OCI-LY3 (cell line): Measurements from ENCODE around the gene MRPL58.
"Not testable (repeated sequence)": the region's sequence is repeated elsewhere in the genome, so short reads cannot be mapped to it uniquely, and the experiment has no call there.

Source experiments
- EZH2phosphoT487 ChIP-seq: fragments of 200-600 bp; shearing (Covaris generic); IDR thresholded peaks from 2 replicates; pipeline ENCODE4 v1.6.1; 2018; ENCODE audit warnings: antibody characterized with exemption, mixed run types, low read depth
- TF ChIP-seq, protein P1 (sequence below): fragments of 200-600, 300-600 bp; sonication (generic); IDR thresholded peaks from 2 replicates; pipeline ENCODE4 v1.5.1; 2014; ENCODE audit warnings: antibody characterized with exemption, low read length, low read depth

DNA sequence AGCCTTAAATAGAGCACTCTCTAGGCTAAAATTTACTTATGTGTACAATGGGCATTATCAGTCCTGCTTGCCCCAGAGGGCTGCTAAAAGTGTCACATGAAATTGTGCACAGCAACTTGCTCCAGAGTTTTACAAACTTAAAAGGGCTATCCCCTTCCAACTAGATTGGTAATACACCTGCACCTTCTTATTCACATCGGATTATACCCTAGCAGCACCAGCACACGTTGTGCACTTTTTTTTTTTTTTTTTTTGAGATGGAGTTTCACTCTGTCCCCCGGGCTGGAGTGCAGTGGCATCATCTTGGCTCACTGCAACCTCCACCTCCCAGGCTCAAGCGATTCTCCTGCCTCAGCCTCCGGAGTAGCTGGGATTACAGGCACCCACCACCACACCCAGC, 31.3 kb downstream of the MRPL58 start:
- TF ChIP-seq, protein P1, sequence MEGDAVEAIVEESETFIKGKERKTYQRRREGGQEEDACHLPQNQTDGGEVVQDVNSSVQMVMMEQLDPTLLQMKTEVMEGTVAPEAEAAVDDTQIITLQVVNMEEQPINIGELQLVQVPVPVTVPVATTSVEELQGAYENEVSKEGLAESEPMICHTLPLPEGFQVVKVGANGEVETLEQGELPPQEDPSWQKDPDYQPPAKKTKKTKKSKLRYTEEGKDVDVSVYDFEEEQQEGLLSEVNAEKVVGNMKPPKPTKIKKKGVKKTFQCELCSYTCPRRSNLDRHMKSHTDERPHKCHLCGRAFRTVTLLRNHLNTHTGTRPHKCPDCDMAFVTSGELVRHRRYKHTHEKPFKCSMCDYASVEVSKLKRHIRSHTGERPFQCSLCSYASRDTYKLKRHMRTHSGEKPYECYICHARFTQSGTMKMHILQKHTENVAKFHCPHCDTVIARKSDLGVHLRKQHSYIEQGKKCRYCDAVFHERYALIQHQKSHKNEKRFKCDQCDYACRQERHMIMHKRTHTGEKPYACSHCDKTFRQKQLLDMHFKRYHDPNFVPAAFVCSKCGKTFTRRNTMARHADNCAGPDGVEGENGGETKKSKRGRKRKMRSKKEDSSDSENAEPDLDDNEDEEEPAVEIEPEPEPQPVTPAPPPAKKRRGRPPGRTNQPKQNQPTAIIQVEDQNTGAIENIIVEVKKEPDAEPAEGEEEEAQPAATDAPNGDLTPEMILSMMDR, result not testable (repeated sequence)
- TF ChIP-seq EZH2phosphoT487, result not testable (repeated sequence)
